ENCODE measurements around the gene ADPRHL1.

- no peak for TF ChIP-seq SPI1 (IDR thresholded peaks at IDR 0.05; ENCODE audit: low read depth, low read length)
- no peak for TF ChIP-seq POLR2A (IDR thresholded peaks at IDR 0.05; ENCODE audit: low read depth, low read length)
- no peak for TF ChIP-seq POLR2AphosphoS5 (IDR thresholded peaks at IDR 0.05; ENCODE audit: low read depth, low read length)
- no peak for TF ChIP-seq TAF1 (IDR thresholded peaks at IDR 0.05; ENCODE audit: low read depth, low read length)
- no peak for TF ChIP-seq PAX5 (IDR thresholded peaks at IDR 0.05; ENCODE audit: insufficient read depth, low read length, severe bottlenecking)
Observed at GRCh38 chr13:113387396-113387795, 65.9 kb downstream of the ADPRHL1 start.
